Measurements from ENCODE around the gene GALNT6. TPM values are rescaled to one million over a fixed set of nuclear protein-coding genes. Genes with fewer than 3 reads are reported as not detected.

Gene GALNT6
- total RNA-seq, 4 donors from 2014 or later: 2.1 to 3.5 (median 2.4) TPM

DNA sequence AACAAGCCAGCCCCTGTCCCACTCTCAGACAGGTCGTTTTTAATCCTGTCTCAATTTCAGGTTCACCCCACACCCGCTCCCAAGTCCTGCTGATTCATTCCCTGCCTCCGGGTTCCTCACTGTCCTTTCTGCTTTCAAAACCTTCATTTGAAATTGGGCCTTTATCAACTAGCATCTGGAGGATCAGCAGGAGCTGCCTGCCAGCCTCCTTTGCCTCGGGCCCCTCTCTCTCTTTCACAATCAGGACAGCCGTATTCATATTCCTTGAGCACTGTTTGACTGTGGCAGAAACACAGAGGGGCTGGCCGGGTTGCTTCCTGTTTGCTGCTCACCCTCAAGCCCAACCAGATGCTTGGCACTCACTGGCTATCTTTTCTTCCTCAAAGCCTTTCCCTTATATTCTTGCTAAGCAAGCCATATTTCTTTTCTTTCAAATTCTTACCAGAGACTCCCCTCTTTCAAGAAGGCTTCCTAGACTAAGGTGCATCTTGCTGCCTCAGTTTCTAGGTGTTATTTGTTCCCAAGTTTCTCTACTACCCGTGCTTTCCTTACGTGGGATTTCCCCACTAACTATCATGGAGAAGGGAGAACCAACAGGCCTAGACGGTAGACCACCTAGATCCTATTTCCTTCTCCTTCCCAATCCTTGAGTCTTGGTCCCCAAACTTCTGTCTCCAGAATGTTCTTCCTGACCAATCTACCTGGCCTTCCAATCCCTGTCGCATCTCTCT lies 3.0 kb downstream of the GALNT6 start:
- Histone ChIP-seq H3K27me3 (peaks cover 28% of the 10 kb centered on the region), H3K4me1 (peaks cover 0 to 15% (median 11%) of the 10 kb centered on the region in 3 donors), H3K4me3 (no peak overlapping the region), H3K36me3 (no peaks in the 10 kb centered on the region), H3K27ac (no peak overlapping the region), H3K9me3 (no peaks in the 10 kb centered on the region)
- WGBS, 2 donors (ENCODE audit: low coverage in 1 of 2): 52 to 65% methylated on average over 9 to 10 of the region's 10 CpGs
- peak; percentile 22 for ATAC-seq
- no peak for TF ChIP-seq POLR2A (IDR thresholded peaks at IDR 0.05)
- TF ChIP-seq, protein P1, sequence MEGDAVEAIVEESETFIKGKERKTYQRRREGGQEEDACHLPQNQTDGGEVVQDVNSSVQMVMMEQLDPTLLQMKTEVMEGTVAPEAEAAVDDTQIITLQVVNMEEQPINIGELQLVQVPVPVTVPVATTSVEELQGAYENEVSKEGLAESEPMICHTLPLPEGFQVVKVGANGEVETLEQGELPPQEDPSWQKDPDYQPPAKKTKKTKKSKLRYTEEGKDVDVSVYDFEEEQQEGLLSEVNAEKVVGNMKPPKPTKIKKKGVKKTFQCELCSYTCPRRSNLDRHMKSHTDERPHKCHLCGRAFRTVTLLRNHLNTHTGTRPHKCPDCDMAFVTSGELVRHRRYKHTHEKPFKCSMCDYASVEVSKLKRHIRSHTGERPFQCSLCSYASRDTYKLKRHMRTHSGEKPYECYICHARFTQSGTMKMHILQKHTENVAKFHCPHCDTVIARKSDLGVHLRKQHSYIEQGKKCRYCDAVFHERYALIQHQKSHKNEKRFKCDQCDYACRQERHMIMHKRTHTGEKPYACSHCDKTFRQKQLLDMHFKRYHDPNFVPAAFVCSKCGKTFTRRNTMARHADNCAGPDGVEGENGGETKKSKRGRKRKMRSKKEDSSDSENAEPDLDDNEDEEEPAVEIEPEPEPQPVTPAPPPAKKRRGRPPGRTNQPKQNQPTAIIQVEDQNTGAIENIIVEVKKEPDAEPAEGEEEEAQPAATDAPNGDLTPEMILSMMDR (IDR thresholded peaks at IDR 0.05): no peak
- TF ChIP-seq POLR2AphosphoS5 (IDR thresholded peaks at IDR 0.05): no peak
- TF ChIP-seq EP300 (IDR thresholded peaks at IDR 0.05): no peak

DNA sequence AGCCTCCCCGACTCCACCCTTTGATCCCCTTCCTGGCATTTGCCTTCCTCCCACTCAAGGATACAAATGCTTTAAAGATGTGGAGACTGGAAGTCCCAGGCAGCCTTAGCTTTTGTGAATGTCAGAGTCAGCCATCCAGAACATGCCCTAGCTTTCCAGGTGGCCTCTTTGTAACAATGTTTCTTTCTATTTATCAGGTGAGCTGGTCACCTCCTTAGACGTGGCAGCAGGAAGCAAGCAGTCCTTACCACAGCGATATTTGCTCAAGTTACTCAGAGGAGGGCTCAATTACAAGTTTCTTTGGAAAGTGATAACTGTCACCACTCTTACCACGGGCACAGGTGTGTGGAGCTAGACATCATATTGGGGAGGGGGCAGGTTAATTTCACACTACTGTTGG lies 4.9 kb downstream of the GALNT6 start:
- peaks cover 10% of the 10 kb centered on the region for H3K27me3 ChIP-seq
- WGBS, 2 donors (ENCODE audit: low coverage in 1 of 2): 67 to 83% methylated on average over 1 to 3 of the region's 4 CpGs
- ATAC-seq: no peak
- peaks cover 0 to 18% (median 5%) of the 10 kb centered on the region in 3 donors for H3K4me1 ChIP-seq
- TF ChIP-seq POLR2A (IDR thresholded peaks at IDR 0.05) (no peak), POLR2AphosphoS5 (IDR thresholded peaks at IDR 0.05) (no peak), EP300 (IDR thresholded peaks at IDR 0.05) (no peak)
- TF ChIP-seq, protein P1 (IDR thresholded peaks at IDR 0.05): no peak
- H3K4me3 ChIP-seq: no peak overlapping the region
- H3K9me3 ChIP-seq: no peaks in the 10 kb centered on the region
- no peaks in the 10 kb centered on the region for H3K36me3 ChIP-seq
- no peak overlapping the region for H3K27ac ChIP-seq

DNA sequence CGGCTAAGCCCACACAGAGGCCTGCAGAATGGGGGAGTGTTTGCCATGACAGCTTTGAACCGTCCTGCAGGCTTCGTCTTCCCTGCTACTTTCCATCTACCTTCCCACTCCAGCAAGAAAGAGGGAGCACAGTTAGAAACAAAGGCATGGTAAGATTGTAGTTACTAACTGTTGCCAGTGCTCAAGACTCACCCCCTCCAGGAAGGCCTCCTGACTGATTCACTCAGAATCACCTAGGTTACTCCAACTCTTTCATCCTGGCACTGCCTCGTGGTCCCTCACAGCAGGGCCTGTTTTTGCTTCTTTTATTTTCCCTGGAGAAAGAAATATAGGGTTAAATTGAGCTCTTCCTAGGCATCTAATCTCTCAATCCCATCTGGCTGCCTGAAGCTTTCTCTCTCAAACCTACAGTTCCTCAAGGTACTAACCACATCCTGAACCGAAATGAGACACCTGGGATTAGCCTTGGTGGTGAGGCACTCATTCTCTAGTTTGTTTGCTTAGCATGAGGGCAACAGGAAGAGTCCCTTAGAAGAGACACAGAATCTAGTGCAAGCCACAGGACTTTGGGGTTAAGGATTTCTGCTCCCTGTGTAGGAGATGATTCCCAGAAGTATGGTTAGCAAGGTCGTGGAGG lies 7.8 kb downstream of the GALNT6 start:
- 64 to 88% methylated on average over 4 to 5 of the region's 6 CpGs for WGBS, 2 donors (ENCODE audit: low coverage in 1 of 2)
- peaks cover 0 to 13% (median 0%) of the 10 kb centered on the region in 3 donors for H3K4me1 ChIP-seq
- no peak for TF ChIP-seq EP300 (IDR thresholded peaks at IDR 0.05)
- TF ChIP-seq, protein P1 (IDR thresholded peaks at IDR 0.05): no peak
- TF ChIP-seq POLR2AphosphoS5 (IDR thresholded peaks at IDR 0.05): no peak
- no peak for TF ChIP-seq POLR2A (IDR thresholded peaks at IDR 0.05)
- no peaks in the 10 kb centered on the region for H3K9me3 ChIP-seq
- ATAC-seq: no peak
- H3K36me3 ChIP-seq: no peaks in the 10 kb centered on the region
- H3K4me3 ChIP-seq: no peak overlapping the region
- H3K27me3 ChIP-seq: no peaks in the 10 kb centered on the region
- H3K27ac ChIP-seq: no peak overlapping the region

DNA sequence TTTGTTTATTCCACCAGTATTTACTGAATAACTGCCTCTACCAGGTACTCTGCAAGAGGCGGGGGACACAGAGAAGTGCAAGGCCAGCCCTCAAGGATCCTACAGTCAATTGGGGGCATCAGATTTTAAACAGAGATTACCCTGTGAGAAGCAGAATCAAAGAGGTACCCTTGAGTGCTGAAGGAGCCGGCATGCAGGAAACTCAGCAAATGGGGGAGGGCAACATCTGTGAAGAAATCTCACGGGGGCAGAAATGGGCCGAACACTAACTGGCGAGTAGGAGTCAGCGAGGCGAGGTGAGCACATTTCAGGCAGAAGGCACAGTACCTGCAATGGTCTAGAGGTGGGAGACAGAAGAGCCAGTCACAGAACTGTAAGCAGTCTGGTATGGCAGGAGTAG lies 9.0 kb downstream of the GALNT6 start:
- H3K27ac ChIP-seq: no peak overlapping the region
- no peaks in the 10 kb centered on the region for H3K27me3 ChIP-seq
- TF ChIP-seq POLR2AphosphoS5 (IDR thresholded peaks at IDR 0.05) (no peak), POLR2A (IDR thresholded peaks at IDR 0.05) (no peak), EP300 (IDR thresholded peaks at IDR 0.05) (no peak)
- TF ChIP-seq, protein P1 (IDR thresholded peaks at IDR 0.05): no peak
- H3K4me3 ChIP-seq: no peak overlapping the region
- ATAC-seq: no peak
- 89 to 93% methylated on average over 7 of the region's 7 CpGs for WGBS, 2 donors (ENCODE audit: low coverage in 1 of 2)
- no peaks in the 10 kb centered on the region for H3K9me3 ChIP-seq
- no peaks in the 10 kb centered on the region for H3K36me3 ChIP-seq
- peaks cover 0 to 13% (median 0%) of the 10 kb centered on the region in 3 donors for H3K4me1 ChIP-seq
